Mucosa of rectum (tissue), 2 donors: ENCODE results near the gene UPP2.

ENCODE experiments used
- H3K27ac ChIP-seq, 2 donors: one replicate each; pipeline ENCODE4 v1.7.0; 2013; ENCODE audit warnings: inconsistent platforms in 2 of 2, low read depth in 2 of 2, low read length in 2 of 2
- H3K27me3 ChIP-seq, 2 donors: one replicate each; pipeline ENCODE4 v1.7.0; 2013; ENCODE audit warnings: low read length in 2 of 2; ENCODE audit not compliant: control insufficient read depth in 2 of 2, insufficient read depth in 2 of 2
- H3K36me3 ChIP-seq, 2 donors: one replicate each; pipeline ENCODE4 v1.7.0; 2013; ENCODE audit warnings: low read length in 2 of 2; ENCODE audit not compliant: control insufficient read depth in 2 of 2, insufficient read depth in 2 of 2
- H3K4me1 ChIP-seq, 2 donors: one replicate each; pipeline ENCODE4 v1.7.0; 2013; ENCODE audit warnings: low read length in 2 of 2, mild to moderate bottlenecking in 1 of 2; ENCODE audit not compliant: control insufficient read depth in 2 of 2, insufficient read depth in 2 of 2
- H3K4me3 ChIP-seq, 2 donors: one replicate each; pipeline ENCODE4 v1.7.0; 2013; ENCODE audit warnings: low read length in 2 of 2
- H3K9ac ChIP-seq, 2 donors: one replicate each; pipeline ENCODE4 v1.7.0; 2013; ENCODE audit warnings: low read length in 2 of 2, low read depth in 1 of 2, mild to moderate bottlenecking in 1 of 2
- H3K9me3 ChIP-seq, 2 donors: one replicate each; pipeline ENCODE4 v1.7.0; 2013; ENCODE audit warnings: low read length in 2 of 2; ENCODE audit not compliant: control insufficient read depth in 2 of 2
- donor health status: healthy.
- donor health status: Normal muscosa, but diverticular disease.

The UPP2 gene

DNA sequence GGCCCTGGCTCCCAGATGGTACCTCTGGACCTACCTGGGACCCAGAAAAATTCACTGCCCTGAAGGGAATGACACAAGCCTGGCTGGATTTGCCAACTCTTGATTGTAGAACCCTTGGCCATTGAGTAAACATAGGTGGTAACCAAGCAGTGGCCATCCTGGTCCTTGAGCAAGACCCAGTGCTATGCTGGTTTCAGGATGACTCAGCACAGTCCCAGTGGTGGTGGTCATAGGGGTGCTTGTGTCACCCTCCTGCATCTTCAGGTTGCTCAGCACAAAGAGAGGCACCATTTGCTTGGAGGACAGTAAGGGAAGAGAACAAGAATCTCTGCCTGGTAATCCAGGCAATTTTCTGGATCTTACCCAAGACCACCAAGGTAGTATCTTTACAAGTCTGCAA lies 52.9 kb downstream of the UPP2 start:
- Histone ChIP-seq H3K4me1 (no peaks in the 10 kb centered on the region), H3K27me3 (no peaks in the 10 kb centered on the region), H3K36me3 (no peaks in the 10 kb centered on the region), H3K4me3 (no peak overlapping the region), H3K9ac (no peak overlapping the region), H3K9me3 (no peaks in the 10 kb centered on the region), H3K27ac (no peak overlapping the region)

DNA sequence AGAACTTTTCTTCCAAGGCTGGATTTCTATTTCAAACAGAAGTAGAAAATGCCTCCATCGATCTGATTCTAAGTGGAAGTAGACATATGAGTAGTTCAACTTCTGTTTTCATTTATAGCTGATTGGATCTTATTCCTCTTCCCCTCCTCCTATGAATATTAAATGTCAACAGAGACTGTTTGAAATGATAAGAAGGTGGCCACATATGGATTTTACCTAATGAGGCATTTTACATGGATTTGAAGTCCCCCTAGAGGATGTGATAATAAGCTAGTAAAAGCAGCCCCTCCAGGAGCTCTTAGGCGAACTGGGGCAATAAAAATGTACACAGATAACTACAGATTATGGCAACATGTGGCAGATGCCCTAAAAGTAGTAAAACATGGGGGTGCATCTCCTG lies 71.0 kb downstream of the UPP2 start:
- Histone ChIP-seq H3K27ac (no peak overlapping the region), H3K36me3 (no peaks in the 10 kb centered on the region), H3K9me3 (no peaks in the 10 kb centered on the region), H3K27me3 (peaks cover 0 to 4% of the 10 kb centered on the region in 2 donors), H3K4me3 (no peak overlapping the region), H3K4me1 (no peaks in the 10 kb centered on the region), H3K9ac (no peak overlapping the region)

DNA sequence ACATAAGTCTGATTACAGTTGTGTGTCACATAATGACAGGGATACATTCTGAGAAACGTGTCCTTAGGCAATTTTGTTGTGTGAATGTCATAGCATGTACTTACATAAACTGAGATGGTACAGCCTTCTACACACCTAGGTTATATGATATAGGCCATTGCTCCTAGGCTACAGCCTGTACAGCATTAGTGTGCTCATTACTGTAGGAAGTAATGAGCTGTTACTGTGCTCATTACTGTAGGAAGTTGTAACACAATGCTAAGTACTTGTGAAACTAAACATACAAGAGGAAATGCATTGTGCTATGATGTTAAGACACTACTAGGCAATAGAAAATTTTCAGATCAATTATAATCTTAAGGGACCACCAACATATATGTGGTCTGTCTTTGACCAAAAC lies 72.8 kb downstream of the UPP2 start:
- H3K27ac ChIP-seq: no peak overlapping the region
- no peak overlapping the region for H3K9ac ChIP-seq
- no peaks in the 10 kb centered on the region for H3K4me1 ChIP-seq
- H3K27me3 ChIP-seq: no peaks in the 10 kb centered on the region
- no peaks in the 10 kb centered on the region for H3K9me3 ChIP-seq
- H3K4me3 ChIP-seq: no peak overlapping the region
- no peaks in the 10 kb centered on the region for H3K36me3 ChIP-seq

DNA sequence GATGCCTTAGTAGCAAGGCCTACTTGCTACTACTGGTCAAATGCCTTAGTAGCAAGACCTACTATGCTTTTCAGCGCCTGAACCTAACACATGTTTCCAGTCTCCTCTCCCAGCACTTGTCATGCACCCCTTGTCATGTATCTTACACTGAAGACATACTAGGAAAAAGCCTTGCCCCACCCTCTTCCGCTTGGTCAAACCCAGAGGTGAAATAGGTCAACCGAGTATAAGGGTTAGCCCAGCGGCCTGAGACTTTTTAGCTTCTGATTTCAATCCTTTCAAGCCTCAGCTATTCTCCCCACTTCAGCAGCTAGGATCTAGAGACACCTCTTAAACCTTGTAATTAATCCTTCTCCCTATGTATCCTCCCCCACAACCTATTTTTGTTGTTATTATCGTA lies 73.3 kb downstream of the UPP2 start:
- Histone ChIP-seq H3K4me3 (no peak overlapping the region), H3K27ac (no peak overlapping the region), H3K27me3 (no peaks in the 10 kb centered on the region), H3K9ac (no peak overlapping the region), H3K9me3 (no peaks in the 10 kb centered on the region), H3K36me3 (no peaks in the 10 kb centered on the region), H3K4me1 (no peaks in the 10 kb centered on the region)

DNA sequence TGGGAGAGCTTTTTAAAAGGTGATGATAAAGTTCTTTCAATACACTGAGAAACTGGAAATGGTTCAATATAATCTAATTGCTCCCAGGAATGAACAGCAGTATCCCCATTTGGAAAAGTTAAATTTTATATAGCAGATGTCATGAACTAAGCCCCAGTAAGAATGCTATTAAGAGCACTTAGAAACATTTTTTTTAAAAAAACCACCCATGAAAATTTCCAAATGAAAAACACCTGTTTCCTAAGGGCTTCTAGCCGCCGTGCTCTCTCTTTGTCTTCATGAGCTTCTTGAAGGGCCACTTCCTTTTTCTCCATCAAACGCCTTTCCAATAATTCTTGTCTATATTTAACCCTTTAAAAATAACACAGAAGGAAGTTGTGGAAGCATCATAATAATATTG lies 77.0 kb downstream of the UPP2 start:
- H3K9ac ChIP-seq: no peak overlapping the region
- H3K9me3 ChIP-seq: no peaks in the 10 kb centered on the region
- H3K27ac ChIP-seq: no peak overlapping the region
- no peaks in the 10 kb centered on the region for H3K36me3 ChIP-seq
- no peak overlapping the region for H3K4me3 ChIP-seq
- no peaks in the 10 kb centered on the region for H3K27me3 ChIP-seq
- no peaks in the 10 kb centered on the region for H3K4me1 ChIP-seq

DNA sequence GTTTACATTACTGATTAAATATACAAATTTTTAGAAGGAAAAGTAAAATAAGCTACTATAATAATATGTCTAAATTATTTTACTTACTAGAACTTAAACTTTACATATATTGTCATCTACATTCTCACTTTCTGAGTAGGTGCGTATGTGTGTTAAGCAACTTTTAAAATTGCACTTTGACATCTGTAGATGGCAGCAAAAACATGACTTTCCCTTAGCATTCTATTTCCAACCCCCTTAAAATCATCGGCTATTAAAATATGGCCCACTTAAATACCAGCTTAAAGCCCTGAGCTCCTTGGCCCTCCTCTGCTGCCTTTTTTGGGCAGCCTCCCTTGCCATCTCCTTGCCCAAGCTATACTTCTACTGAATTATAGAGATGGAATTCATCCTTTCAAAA lies 78.0 kb downstream of the UPP2 start:
- H3K36me3 ChIP-seq: no peaks in the 10 kb centered on the region
- H3K4me1 ChIP-seq: no peaks in the 10 kb centered on the region
- no peaks in the 10 kb centered on the region for H3K9me3 ChIP-seq
- no peak overlapping the region for H3K9ac ChIP-seq
- no peak overlapping the region for H3K4me3 ChIP-seq
- H3K27ac ChIP-seq: no peak overlapping the region
- no peaks in the 10 kb centered on the region for H3K27me3 ChIP-seq

DNA sequence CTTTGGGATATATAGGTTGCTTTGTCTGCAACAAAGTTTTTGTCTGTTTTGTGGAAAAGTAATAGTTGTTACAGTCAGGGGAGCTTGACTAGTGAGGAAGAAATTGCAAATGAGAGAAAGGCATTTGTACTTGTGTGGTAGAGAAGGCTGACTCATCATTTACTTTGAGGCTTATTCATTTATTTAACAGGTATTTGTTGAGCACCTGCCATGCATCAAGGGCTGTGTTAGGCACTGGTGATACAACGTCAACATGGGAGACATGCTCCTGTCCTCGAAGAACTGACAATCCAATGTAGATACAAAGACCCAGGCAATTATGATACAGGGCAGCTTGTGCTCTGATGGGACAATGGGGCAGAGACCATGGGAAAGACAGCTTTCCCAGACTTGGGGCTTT lies 79.5 kb downstream of the UPP2 start:
- no peak overlapping the region for H3K4me3 ChIP-seq
- H3K9me3 ChIP-seq: no peaks in the 10 kb centered on the region
- no peak overlapping the region for H3K9ac ChIP-seq
- no peaks in the 10 kb centered on the region for H3K4me1 ChIP-seq
- no peak overlapping the region for H3K27ac ChIP-seq
- H3K27me3 ChIP-seq: no peaks in the 10 kb centered on the region
- H3K36me3 ChIP-seq: no peaks in the 10 kb centered on the region

DNA sequence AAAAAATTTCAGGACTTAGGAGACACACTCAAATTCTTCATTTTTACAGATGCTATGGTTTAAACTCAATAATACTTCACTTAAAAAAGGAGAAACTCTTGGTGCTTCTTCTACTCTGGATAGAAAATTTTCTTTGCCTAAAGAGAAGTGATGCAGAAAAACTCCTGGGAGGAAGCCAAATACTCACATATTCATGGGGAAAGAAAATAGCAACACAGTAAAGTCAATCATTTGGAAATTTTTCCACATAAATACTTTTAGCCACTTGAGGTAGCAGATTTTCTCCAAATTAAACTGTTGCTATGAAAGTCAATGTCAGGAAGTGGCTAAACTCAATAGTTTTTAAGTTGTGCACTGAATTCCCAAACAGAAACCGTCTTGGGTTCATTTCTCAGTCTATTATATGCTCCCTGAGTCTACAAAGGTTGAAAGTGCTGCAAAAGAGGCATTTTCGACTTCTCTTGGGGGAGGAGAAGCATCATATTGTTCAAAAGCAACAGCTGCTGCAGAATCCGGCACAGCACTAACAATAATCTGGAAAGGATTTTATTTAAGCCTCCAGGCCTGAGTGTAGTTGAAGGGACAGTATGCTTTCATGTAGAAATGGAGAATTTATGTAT lies 81.1 kb downstream of the UPP2 start:
- no peaks in the 10 kb centered on the region for H3K4me1 ChIP-seq
- H3K36me3 ChIP-seq: no peaks in the 10 kb centered on the region
- no peak overlapping the region for H3K9ac ChIP-seq
- no peaks in the 10 kb centered on the region for H3K9me3 ChIP-seq
- H3K4me3 ChIP-seq: no peak overlapping the region
- no peaks in the 10 kb centered on the region for H3K27me3 ChIP-seq
- H3K27ac ChIP-seq: no peak overlapping the region

DNA sequence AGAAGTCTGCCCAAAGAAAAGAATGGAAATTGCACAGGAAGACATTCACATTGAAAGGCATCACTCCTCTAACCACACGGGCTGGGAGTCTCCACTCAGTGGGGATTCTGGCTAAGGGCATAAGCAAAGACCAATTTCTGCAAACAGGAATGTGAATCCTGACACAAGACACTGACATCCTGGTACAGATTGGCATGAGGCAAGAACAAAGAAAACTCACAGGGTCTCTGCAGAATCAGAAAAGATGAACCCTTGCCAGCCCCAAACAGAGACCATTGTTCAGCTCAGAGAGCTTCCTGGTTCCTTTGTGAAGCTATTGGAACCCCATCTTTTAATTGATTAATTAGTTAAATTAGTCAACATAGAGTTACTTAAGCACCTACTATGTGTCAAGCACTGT lies 82.3 kb downstream of the UPP2 start:
- Histone ChIP-seq H3K4me1 (no peaks in the 10 kb centered on the region), H3K9me3 (no peaks in the 10 kb centered on the region), H3K36me3 (no peaks in the 10 kb centered on the region), H3K27me3 (no peaks in the 10 kb centered on the region), H3K9ac (no peak overlapping the region), H3K4me3 (no peak overlapping the region), H3K27ac (no peak overlapping the region)

DNA sequence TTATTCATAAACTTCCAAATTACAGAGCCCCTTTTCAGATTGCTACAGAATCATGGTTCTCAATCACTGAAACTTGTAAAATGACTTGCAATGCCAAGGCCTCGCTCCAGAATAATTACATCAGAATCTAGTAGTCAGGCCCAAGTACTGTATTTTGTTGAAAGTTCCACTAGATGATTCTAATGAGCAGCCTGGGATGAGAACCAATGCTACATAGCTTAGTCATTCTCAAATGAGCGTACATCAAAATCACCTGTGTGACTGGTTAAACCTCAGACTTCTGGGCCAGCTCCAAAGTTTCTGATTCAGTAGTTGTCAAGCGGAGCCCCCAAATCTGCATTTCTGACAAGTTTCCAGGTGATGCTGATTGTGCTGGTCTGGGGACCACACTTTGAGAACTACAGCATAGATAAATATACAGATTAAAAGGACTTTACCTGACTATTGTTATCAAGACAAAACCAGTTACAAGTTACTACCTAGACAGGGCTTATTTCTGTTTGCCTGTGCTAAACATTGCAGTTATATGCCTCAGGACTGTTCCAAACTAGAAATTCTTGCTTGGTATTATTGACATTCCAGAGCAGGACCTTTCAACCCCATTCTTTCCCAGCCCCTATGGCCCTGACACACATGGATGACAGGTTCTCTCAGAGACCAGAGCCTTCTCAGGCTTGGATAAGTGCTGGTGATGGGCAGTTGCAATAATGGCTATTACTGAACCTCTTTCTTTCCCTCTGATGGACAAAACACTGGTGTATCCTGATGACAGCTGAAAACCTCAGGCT lies 83.1 kb downstream of the UPP2 start:
- Histone ChIP-seq H3K36me3 (no peaks in the 10 kb centered on the region), H3K27me3 (no peaks in the 10 kb centered on the region), H3K27ac (no peak overlapping the region), H3K4me3 (no peak overlapping the region), H3K9ac (no peak overlapping the region), H3K4me1 (peaks cover 0 to 2% of the 10 kb centered on the region in 2 donors), H3K9me3 (no peaks in the 10 kb centered on the region)
